HG03025 (cell line): Measurements from ENCODE around the gene POTEI.
"Not testable (repeated sequence)": the region's sequence is repeated elsewhere in the genome, so short reads cannot be mapped to it uniquely, and the experiment has no call there.

Experiments
- ATAC-seq: cut with Tn5 transposase; IDR thresholded peaks from one replicate; pipeline ENCODE4 v1.9.1; 2021; ENCODE audit warnings: mild to moderate bottlenecking, moderate library complexity; ENCODE audit not compliant: unreplicated experiment, low FRiP score

The POTEI gene

GRCh38 chr2:130509228-130509627, at the start of gene POTEI:
Gene POTEI (minus strand): TSS chr2:130509328. CDS start chr2:130509235, 93 bp downstream.
- ATAC-seq: not testable (repeated sequence)

GRCh38 chr2:130556441-130556840, 47.3 kb upstream of the POTEI start:
- not testable (repeated sequence) for ATAC-seq

GRCh38 chr2:130554178-130554577, 45.0 kb upstream of the POTEI start:
- not testable (repeated sequence) for ATAC-seq

- not testable (repeated sequence) for ATAC-seq
These were observed 40.3 kb upstream of the POTEI start for GRCh38 chr2:130549475-130549874.

GRCh38 chr2:130548418-130548817, 39.3 kb upstream of the POTEI start:
- ATAC-seq: not testable (repeated sequence)

- not testable (repeated sequence) for ATAC-seq
These were observed 35.9 kb upstream of the POTEI start for GRCh38 chr2:130544978-130545377.

- not testable (repeated sequence) for ATAC-seq
These were observed 34.8 kb upstream of the POTEI start for GRCh38 chr2:130543785-130544528.

- not testable (repeated sequence) for ATAC-seq
These were observed 33.7 kb upstream of the POTEI start for GRCh38 chr2:130542789-130543188.

GRCh38 chr2:130538271-130538670, 29.1 kb upstream of the POTEI start:
- not testable (repeated sequence) for ATAC-seq

GRCh38 chr2:130536654-130537053, 27.5 kb upstream of the POTEI start:
- ATAC-seq: not testable (repeated sequence)

- not testable (repeated sequence) for ATAC-seq
These were observed 22.5 kb upstream of the POTEI start for GRCh38 chr2:130531672-130532071.

- not testable (repeated sequence) for ATAC-seq
These were observed 22.1 kb upstream of the POTEI start for GRCh38 chr2:130531225-130531624.

- not testable (repeated sequence) for ATAC-seq
These were observed 21.1 kb upstream of the POTEI start for GRCh38 chr2:130530212-130530611.

- ATAC-seq: not testable (repeated sequence)
These were observed 20.4 kb upstream of the POTEI start for GRCh38 chr2:130529545-130529944.

GRCh38 chr2:130527365-130527967, 18.3 kb upstream of the POTEI start:
- ATAC-seq: not testable (repeated sequence)

GRCh38 chr2:130522390-130522789, 13.3 kb upstream of the POTEI start:
- ATAC-seq: not testable (repeated sequence)

GRCh38 chr2:130520992-130521391, 11.9 kb upstream of the POTEI start, which contains the start of gene CFC1B:
Gene CFC1B (plus strand): TSS chr2:130521222. CDS start chr2:130521485, 263 bp downstream.
- not testable (repeated sequence) for ATAC-seq

GRCh38 chr2:130518516-130519106, 9.5 kb upstream of the POTEI start:
- ATAC-seq: not testable (repeated sequence)

GRCh38 chr2:130511747-130512451, 2.8 kb upstream of the POTEI start:
- not testable (repeated sequence) for ATAC-seq
